ENCODE results near the gene SUSD2.

Gene SUSD2

GRCh38 chr22:24185001-24185500 lies 3.8 kb downstream of the SUSD2 start:
- Histone ChIP-seq H3K36me3 (ENCODE audit: control insufficient read depth in 1 of 2, insufficient read depth in 2 of 2, low read length in 2 of 2) (peaks cover 0 to 10% of the 10 kb centered on the region in 2 donors), H3K4me1 (ENCODE audit: control insufficient read depth in 1 of 2, insufficient read depth in 2 of 2, low read length in 2 of 2) (peaks cover 4 to 23% of the 10 kb centered on the region in 2 donors), H3K27ac (ENCODE audit: low read length) (no peak overlapping the region), H3K9me3 (ENCODE audit: control insufficient read depth in 1 of 2, low read length in 2 of 2) (no peaks in the 10 kb centered on the region), H3K4me3 (ENCODE audit: low read depth in 1 of 2, low read length in 2 of 2) (no peak overlapping the region), H3K27me3 (ENCODE audit: low read depth, low read length) (no peaks in the 10 kb centered on the region)

- Histone ChIP-seq H3K36me3 (ENCODE audit: control insufficient read depth in 1 of 2, insufficient read depth in 2 of 2, low read length in 2 of 2) (peaks cover 0 to 10% of the 10 kb centered on the region in 2 donors), H3K9me3 (ENCODE audit: control insufficient read depth in 1 of 2, low read length in 2 of 2) (no peaks in the 10 kb centered on the region), H3K4me1 (ENCODE audit: control insufficient read depth in 1 of 2, insufficient read depth in 2 of 2, low read length in 2 of 2) (peaks cover 5 to 23% of the 10 kb centered on the region in 2 donors), H3K27ac (ENCODE audit: low read length) (no peak overlapping the region), H3K4me3 (ENCODE audit: low read depth in 1 of 2, low read length in 2 of 2) (no peak overlapping the region), H3K27me3 (ENCODE audit: low read depth, low read length) (no peaks in the 10 kb centered on the region)
Measured at GRCh38 chr22:24185501-24186351, 4.4 kb downstream of the SUSD2 start.

- no peak overlapping the region for H3K4me3 ChIP-seq (ENCODE audit: low read depth in 1 of 2, low read length in 2 of 2)
- H3K4me1 ChIP-seq (ENCODE audit: control insufficient read depth in 1 of 2, insufficient read depth in 2 of 2, low read length in 2 of 2) = peaks cover 5 to 22% of the 10 kb centered on the region in 2 donors
- H3K9me3 ChIP-seq (ENCODE audit: control insufficient read depth in 1 of 2, low read length in 2 of 2) = no peaks in the 10 kb centered on the region
- no peak overlapping the region for H3K27ac ChIP-seq (ENCODE audit: low read length)
- no peaks in the 10 kb centered on the region for H3K27me3 ChIP-seq (ENCODE audit: low read depth, low read length)
- H3K36me3 ChIP-seq (ENCODE audit: control insufficient read depth in 1 of 2, insufficient read depth in 2 of 2, low read length in 2 of 2) = peaks cover 0 to 10% of the 10 kb centered on the region in 2 donors
Measured at GRCh38 chr22:24186352-24186740, 5.1 kb downstream of the SUSD2 start.

GRCh38 chr22:24186892-24187670 lies 5.8 kb downstream of the SUSD2 start:
- Histone ChIP-seq H3K9me3 (ENCODE audit: control insufficient read depth in 1 of 2, low read length in 2 of 2) (no peaks in the 10 kb centered on the region), H3K27ac (ENCODE audit: low read length) (no peak overlapping the region), H3K4me3 (ENCODE audit: low read depth in 1 of 2, low read length in 2 of 2) (no peak overlapping the region), H3K36me3 (ENCODE audit: control insufficient read depth in 1 of 2, insufficient read depth in 2 of 2, low read length in 2 of 2) (peaks cover 0 to 10% of the 10 kb centered on the region in 2 donors), H3K27me3 (ENCODE audit: low read depth, low read length) (no peaks in the 10 kb centered on the region), H3K4me1 (ENCODE audit: control insufficient read depth in 1 of 2, insufficient read depth in 2 of 2, low read length in 2 of 2) (peaks cover 5 to 15% of the 10 kb centered on the region in 2 donors)

GRCh38 chr22:24187731-24188644 lies 6.7 kb downstream of the SUSD2 start:
- Histone ChIP-seq H3K27me3 (ENCODE audit: low read depth, low read length) (no peaks in the 10 kb centered on the region), H3K4me1 (ENCODE audit: control insufficient read depth in 1 of 2, insufficient read depth in 2 of 2, low read length in 2 of 2) (peaks cover 5 to 8% of the 10 kb centered on the region in 2 donors), H3K4me3 (ENCODE audit: low read depth in 1 of 2, low read length in 2 of 2) (no peak overlapping the region), H3K36me3 (ENCODE audit: control insufficient read depth in 1 of 2, insufficient read depth in 2 of 2, low read length in 2 of 2) (peaks cover 0 to 10% of the 10 kb centered on the region in 2 donors), H3K27ac (ENCODE audit: low read length) (no peak overlapping the region), H3K9me3 (ENCODE audit: control insufficient read depth in 1 of 2, low read length in 2 of 2) (no peaks in the 10 kb centered on the region)

GRCh38 chr22:24188705-24189248 lies 7.5 kb downstream of the SUSD2 start:
- Histone ChIP-seq H3K4me1 (ENCODE audit: control insufficient read depth in 1 of 2, insufficient read depth in 2 of 2, low read length in 2 of 2) (peaks cover 5 to 8% of the 10 kb centered on the region in 2 donors), H3K27ac (ENCODE audit: low read length) (no peak overlapping the region), H3K9me3 (ENCODE audit: control insufficient read depth in 1 of 2, low read length in 2 of 2) (no peaks in the 10 kb centered on the region), H3K4me3 (ENCODE audit: low read depth in 1 of 2, low read length in 2 of 2) (no peak overlapping the region), H3K36me3 (ENCODE audit: control insufficient read depth in 1 of 2, insufficient read depth in 2 of 2, low read length in 2 of 2) (peaks cover 0 to 10% of the 10 kb centered on the region in 2 donors), H3K27me3 (ENCODE audit: low read depth, low read length) (no peaks in the 10 kb centered on the region)

GRCh38 chr22:24189249-24190158 lies 8.2 kb downstream of the SUSD2 start:
- Histone ChIP-seq H3K27ac (ENCODE audit: low read length) (no peak overlapping the region), H3K4me3 (ENCODE audit: low read depth in 1 of 2, low read length in 2 of 2) (no peak overlapping the region), H3K36me3 (ENCODE audit: control insufficient read depth in 1 of 2, insufficient read depth in 2 of 2, low read length in 2 of 2) (peaks cover 0 to 10% of the 10 kb centered on the region in 2 donors), H3K4me1 (ENCODE audit: control insufficient read depth in 1 of 2, insufficient read depth in 2 of 2, low read length in 2 of 2) (peaks cover 5 to 8% of the 10 kb centered on the region in 2 donors), H3K9me3 (ENCODE audit: control insufficient read depth in 1 of 2, low read length in 2 of 2) (no peaks in the 10 kb centered on the region), H3K27me3 (ENCODE audit: low read depth, low read length) (no peaks in the 10 kb centered on the region)

GRCh38 chr22:24190159-24190540 lies 8.9 kb downstream of the SUSD2 start:
- Histone ChIP-seq H3K36me3 (ENCODE audit: control insufficient read depth in 1 of 2, insufficient read depth in 2 of 2, low read length in 2 of 2) (peaks cover 0 to 10% of the 10 kb centered on the region in 2 donors), H3K4me3 (ENCODE audit: low read depth in 1 of 2, low read length in 2 of 2) (no peak overlapping the region), H3K27ac (ENCODE audit: low read length) (no peak overlapping the region), H3K27me3 (ENCODE audit: low read depth, low read length) (no peaks in the 10 kb centered on the region), H3K9me3 (ENCODE audit: control insufficient read depth in 1 of 2, low read length in 2 of 2) (no peaks in the 10 kb centered on the region), H3K4me1 (ENCODE audit: control insufficient read depth in 1 of 2, insufficient read depth in 2 of 2, low read length in 2 of 2) (peaks cover 5 to 8% of the 10 kb centered on the region in 2 donors)

GRCh38 chr22:24190596-24191208 lies 9.4 kb downstream of the SUSD2 start:
- Histone ChIP-seq H3K27me3 (ENCODE audit: low read depth, low read length) (no peaks in the 10 kb centered on the region), H3K27ac (ENCODE audit: low read length) (no peak overlapping the region), H3K4me1 (ENCODE audit: control insufficient read depth in 1 of 2, insufficient read depth in 2 of 2, low read length in 2 of 2) (peaks cover 5 to 8% of the 10 kb centered on the region in 2 donors), H3K9me3 (ENCODE audit: control insufficient read depth in 1 of 2, low read length in 2 of 2) (no peaks in the 10 kb centered on the region), H3K36me3 (ENCODE audit: control insufficient read depth in 1 of 2, insufficient read depth in 2 of 2, low read length in 2 of 2) (peaks cover 0 to 10% of the 10 kb centered on the region in 2 donors), H3K4me3 (ENCODE audit: low read depth in 1 of 2, low read length in 2 of 2) (no peak overlapping the region)
